GM19324 (cell line): ENCODE results near the gene RSF1.

ENCODE experiments used
- ATAC-seq: cut with Tn5 transposase; IDR thresholded peaks from one replicate; pipeline ENCODE4 v1.9.1; 2021; ENCODE audit warnings: mild to moderate bottlenecking, moderate library complexity; ENCODE audit not compliant: unreplicated experiment, low FRiP score

Gene RSF1

GRCh38 chr11:77698896-77699295 lies 121.6 kb downstream of the RSF1 start:
- ATAC-seq, result no peak

DNA sequence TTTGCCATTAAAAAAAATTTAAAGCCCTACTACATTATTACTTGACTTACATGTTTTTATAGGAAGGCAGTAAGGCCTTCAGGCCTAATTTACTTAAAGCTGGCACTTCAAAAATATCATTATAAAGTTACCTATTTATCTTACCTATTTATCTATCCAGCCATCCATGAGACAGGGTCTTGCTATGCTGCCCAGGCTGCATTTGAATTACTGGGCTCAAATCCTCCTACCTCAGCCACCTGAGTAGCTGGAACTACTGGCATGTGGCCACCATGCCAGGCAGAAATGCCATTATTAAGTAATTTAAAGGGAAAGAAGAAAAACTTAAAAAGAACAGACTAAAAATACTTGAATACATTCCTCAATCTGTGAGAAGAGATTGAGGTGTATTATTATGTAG lies 122.7 kb downstream of the RSF1 start:
- ATAC-seq, result no peak

- no peak for ATAC-seq
Observed at GRCh38 chr11:77695417-77695816, 125.1 kb downstream of the RSF1 start.

DNA sequence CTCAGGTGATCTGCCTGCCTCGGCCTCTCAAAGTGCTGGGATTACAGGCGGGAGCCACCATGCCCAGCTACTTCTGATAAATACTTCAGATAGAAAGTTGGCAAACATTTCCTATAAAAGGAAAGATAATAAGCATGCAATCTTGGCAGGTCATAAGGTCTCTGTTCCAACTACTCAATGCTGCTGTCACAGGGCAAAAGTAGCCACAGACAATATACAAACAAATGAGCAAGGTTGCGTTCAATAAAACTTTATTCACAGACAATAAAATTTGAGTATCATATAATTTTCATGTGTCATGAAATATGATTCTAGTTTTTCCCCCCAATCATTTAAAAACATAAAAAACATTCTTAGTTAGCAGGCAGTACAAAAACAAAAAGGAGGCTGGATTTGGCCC lies 129.9 kb downstream of the RSF1 start:
- no peak for ATAC-seq

DNA sequence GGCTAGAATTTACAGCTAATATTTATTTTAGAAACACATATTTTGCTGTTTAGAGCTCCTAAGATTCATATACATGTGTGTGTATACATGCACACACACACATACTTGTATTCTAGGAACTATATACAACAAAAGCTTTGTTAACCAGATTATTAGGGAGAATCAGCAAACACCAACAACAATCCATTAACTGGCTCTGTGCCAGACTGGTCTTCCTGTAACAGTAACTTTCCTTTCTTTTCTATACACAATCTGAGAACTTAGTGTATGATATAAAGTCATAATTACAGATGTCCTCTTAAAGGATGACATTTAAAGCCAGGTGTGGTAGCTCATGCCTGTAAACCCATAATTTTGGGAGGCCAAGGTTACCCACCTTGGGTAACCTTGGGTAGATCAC lies 133.4 kb downstream of the RSF1 start:
- ATAC-seq, result no peak

GRCh38 chr11:77677138-77677537 lies 143.4 kb downstream of the RSF1 start:
- no peak for ATAC-seq

GRCh38 chr11:77672264-77672663 lies 148.3 kb downstream of the RSF1 start:
- no peak for ATAC-seq

- no peak for ATAC-seq
Observed at GRCh38 chr11:77669848-77670511, 150.5 kb downstream of the RSF1 start.

DNA sequence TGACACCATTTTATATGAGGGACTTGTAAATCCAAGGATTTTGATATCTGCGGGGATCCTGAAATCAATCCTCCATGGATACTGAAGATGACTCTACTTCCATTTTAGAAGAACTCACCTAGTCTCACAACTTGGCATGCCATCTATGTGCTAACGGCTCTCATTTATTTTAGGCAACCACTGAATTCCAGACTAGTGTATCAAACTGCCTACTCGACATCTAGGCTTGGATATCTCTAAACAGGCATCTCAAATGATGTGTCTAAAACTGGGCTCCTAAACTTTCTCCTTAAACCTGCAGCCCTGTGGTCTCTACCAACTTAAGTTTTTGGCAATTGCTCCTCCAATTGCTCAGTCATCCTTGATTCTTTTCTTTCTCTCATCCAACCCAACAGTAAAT lies 151.8 kb downstream of the RSF1 start:
- ATAC-seq, result no peak

DNA sequence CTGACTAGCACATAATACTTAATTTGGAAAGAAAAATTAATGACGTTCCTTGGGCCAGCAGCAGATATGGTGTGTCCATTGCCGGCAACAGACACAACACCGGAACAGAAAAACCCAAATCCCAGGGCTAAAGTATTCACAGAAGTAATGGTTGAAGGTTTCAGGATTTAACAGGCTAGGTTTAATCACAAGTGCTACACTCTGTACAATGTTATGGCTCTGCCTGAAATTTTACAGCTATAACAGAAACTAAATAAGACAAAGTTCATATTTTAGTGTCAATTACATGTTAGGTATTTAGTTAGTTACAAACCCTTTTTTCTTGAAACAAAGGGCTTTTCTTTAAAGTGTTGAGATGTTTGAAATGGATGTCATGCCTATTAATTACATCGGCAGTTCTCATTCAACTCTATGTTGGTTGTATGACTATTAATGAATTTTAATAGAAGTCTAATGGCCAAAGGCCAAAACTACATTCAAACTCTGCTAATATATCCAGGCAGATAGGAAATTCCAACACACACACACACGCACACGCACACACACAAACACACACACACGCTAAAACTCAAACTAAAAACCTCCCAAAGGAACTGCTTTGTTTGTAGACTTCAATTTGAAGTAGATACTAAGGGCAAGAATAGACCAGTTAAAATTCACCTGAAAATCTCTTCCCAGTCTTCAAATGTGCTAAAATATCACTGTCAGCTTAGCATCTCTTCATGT lies 155.1 kb downstream of the RSF1 start:
- ATAC-seq, result no peak

DNA sequence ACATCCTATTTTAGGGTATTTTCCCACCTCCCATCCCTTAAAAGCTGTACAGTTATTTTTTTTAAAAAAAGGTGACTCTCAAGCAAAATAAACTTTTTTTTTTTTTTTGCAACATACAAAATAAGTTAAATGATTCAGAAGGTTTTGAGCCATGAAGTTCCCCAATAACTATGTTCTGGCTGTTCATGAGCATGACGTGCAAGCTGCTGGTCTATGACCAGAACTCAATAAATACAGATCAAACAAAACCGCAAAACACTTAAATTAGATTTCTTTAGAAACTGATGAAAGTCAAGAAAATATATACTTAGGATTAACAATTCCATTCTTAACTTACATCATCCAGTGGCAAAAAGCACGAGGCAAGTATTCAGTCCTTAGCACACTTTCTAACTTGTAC lies 158.9 kb downstream of the RSF1 start:
- ATAC-seq, result no peak

DNA sequence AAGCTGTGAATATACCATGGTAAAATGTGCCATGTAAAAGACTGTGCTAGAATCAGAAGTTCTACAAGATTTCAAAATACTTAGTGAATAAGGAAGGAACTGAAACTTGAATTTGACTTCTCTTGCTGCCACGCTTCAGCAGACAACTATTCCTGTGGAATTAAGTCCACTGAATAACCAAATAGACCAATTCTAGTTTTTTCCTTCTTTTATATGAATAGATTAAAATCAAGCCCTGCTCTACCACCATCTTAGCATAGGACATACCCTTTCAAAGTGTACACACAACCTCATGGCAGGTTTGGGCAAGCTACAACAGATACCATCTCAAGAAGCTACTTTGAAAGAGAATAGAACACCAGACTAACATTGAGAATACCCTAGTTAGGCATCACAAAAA lies 159.6 kb downstream of the RSF1 start:
- no peak for ATAC-seq

DNA sequence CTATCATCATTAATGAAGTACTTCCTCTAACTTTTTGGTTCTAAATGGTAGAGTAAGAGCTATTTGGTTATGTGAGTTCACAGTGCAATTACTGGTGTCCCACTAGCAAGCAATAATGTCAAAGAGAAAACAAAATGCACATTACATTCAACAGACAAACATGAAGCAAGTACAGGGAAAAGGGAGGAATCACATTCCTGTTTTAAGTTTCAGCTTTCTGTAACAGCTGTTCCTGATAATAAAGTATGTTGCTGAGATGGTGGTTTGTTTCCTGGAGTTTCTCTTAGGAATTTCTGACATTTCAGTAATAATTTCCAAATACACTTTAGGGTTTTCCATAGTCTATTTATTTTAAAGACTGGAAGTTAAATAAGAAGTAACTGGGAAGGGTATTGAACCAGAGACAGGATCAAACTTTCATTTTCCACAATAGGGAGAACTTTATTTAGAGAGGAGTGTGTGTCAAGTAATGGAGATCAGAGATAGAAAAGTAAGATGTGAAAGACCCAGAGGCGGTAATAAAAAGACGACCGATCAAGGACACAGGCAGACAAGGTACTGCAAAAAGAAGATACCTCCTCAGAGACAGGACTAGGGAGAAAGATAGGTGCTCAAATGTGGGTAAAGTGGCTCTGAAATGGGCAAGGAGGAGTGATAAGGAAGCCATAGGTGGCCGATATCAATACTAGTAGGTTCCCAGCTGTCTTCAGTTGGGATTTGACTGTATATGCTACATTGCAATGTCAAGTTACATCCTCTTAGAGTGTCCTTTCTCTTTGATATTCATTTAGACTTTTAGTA lies 162.1 kb downstream of the RSF1 start:
- no peak for ATAC-seq

GRCh38 chr11:77656362-77656761 lies 164.2 kb downstream of the RSF1 start:
- ATAC-seq, result no peak

GRCh38 chr11:77654770-77655434 lies 165.6 kb downstream of the RSF1 start:
- no peak for ATAC-seq

DNA sequence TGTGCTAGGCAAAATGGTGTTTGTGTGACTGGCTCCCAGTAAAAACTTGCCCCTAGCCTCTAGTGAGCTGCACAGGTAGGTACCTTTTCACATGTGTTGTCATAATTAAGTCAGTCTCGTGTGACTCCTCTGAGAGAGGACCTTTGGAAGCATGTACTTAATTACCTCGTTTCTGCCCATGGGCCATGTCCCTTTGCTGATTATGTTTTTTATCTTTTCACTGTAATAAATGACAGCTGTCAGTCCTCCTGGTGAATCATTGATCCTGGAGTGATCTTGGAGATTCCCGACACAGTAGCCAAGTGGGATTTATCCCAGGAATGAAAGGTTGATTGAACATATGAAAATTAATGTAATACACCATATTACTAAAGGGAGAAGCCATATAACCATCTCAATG lies 170.4 kb downstream of the RSF1 start:
- no peak for ATAC-seq

DNA sequence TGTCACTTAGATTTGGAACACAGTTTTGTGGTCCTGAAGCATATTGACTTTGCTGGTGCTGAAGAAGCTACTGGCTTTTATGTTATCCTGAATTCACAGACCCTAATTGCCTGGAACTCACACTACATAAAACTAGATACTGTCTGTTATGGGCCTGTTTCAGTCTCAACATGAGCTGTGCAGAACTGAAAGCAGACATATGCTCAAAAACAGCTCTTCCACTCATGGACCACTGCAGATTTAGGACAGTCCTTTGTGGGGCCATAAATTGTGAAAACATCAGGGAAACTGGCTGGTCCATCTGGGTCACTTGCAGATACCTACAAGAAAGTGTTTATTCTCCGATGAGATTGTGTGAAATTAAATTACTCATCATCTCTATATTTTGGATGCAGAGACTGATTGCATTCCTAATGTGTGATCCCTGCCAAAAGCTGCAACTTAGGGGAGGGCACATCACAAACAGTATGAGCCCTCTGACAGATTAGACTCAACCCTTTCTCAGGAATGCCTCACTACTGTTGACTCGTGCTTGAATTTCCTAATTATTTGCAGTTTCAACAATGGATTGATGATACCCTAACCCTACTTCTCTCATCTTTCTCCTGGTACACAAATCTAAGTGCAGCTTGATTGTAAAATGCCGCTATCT lies 172.7 kb downstream of the RSF1 start:
- ATAC-seq, result no peak

DNA sequence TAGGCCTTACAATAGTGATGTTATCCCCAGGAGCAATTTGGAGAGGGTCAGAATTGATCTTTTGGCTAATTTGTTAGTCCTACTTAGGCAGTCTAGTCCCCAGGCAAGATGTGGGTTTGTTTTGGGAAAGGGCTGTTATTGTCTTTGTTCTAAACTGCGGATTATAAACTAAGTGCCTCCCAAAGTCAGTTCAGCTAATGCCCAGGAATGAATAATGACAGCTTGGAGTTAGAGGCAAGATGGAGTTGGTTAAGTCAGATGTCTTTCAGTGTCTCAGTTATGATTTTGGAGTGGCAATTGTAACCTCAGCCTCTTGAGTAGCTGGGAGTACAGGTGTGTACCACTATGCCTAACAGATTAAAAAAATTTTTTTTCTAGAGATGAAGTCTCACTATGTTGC lies 175.6 kb downstream of the RSF1 start:
- no peak for ATAC-seq

GRCh38 chr11:77642228-77642627 lies 178.3 kb downstream of the RSF1 start:
- no peak for ATAC-seq

- peak; percentile 94 for ATAC-seq
Observed at GRCh38 chr11:77637345-77638165, 183.0 kb downstream of the RSF1 start, which contains the start of gene CLNS1A. Gene CLNS1A (minus strand): TSS chr11:77637794. CDS start chr11:77637714, 80 bp downstream.
